Measurements from ENCODE around the gene RHPN2. TPM values are rescaled to one million over a fixed set of nuclear protein-coding genes. Genes with fewer than 3 reads are reported as not detected.

Gene RHPN2
- total and polyA plus RNA-seq, 2 of the 13 experiments (the other 11 are each of a cell fraction or from before 2014, with no cell fraction given): 20.3 to 48.0 TPM

- no peak for TF ChIP-seq ZNF362 (CRISPR knock-in tag; IDR thresholded peaks at IDR 0.05; ENCODE audit: borderline replicate concordance)
- TF ChIP-seq BORCS8-MEF2B (CRISPR knock-in tag; IDR thresholded peaks at IDR 0.05): peak; percentile 31; the same call in 1 of the 2 replicates
- TF ChIP-seq EED (CRISPR knock-in tag; IDR thresholded peaks at IDR 0.05): no peak
- TF ChIP-seq NRL (CRISPR knock-in tag; IDR thresholded peaks at IDR 0.05; ENCODE audit: borderline replicate concordance): 0 out of 2 replicates have a peak, but pooled peaks have one; percentile 31
- peak; percentile 42; the same call in 1 of the 2 replicates for TF ChIP-seq ZC3H13 (CRISPR knock-in tag; IDR thresholded peaks at IDR 0.05)
- TF ChIP-seq ZNF550 (CRISPR knock-in tag; IDR thresholded peaks at IDR 0.05; ENCODE audit: borderline replicate concordance): no peak
- TF ChIP-seq MXI1 (IDR thresholded peaks at IDR 0.05; ENCODE audit: borderline replicate concordance, low read depth, low read length): peak; percentile 13; the same call in 1 of the 3 replicates
- no peak for TF ChIP-seq SRSF4 (IDR thresholded peaks at IDR 0.05; ENCODE audit: low read depth, low read length, poor library complexity, severe bottlenecking)
- no peak for TF ChIP-seq ZNF180 (CRISPR knock-in tag; IDR thresholded peaks at IDR 0.05; ENCODE audit: borderline replicate concordance, low read depth)
- TF ChIP-seq ZNF704 (CRISPR knock-in tag; IDR thresholded peaks at IDR 0.05; ENCODE audit: borderline replicate concordance): no peak
- no peak for TF ChIP-seq ZNF282 (IDR thresholded peaks at IDR 0.05; ENCODE audit: partially characterized antibody)
- TF ChIP-seq ZNF207 (IDR thresholded peaks at IDR 0.05; ENCODE audit: borderline replicate concordance): no peak
- no peak for TF ChIP-seq POLR2AphosphoS2 (IDR thresholded peaks at IDR 0.05; ENCODE audit: low read depth, low read length)
- peak; percentile 37; the same call in 1 of the 2 replicates for TF ChIP-seq BCL6 (CRISPR knock-in tag; IDR thresholded peaks at IDR 0.05)
- TF ChIP-seq MAFK (conservative IDR thresholded peaks at IDR 0.05 in 1 of 2, IDR thresholded peaks at IDR 0.05 in 1 of 2; ENCODE audit: low read length in 2 of 2): no peak
- TF ChIP-seq ZNF678 (CRISPR knock-in tag; IDR thresholded peaks at IDR 0.05): no peak
- no peak for TF ChIP-seq NR2F2 (IDR thresholded peaks at IDR 0.05; ENCODE audit: borderline replicate concordance, low read depth)
- no peak for TF ChIP-seq ZNF331 (CRISPR knock-in tag; IDR thresholded peaks at IDR 0.05)
- no peak for TF ChIP-seq MLLT10 (CRISPR knock-in tag; IDR thresholded peaks at IDR 0.05)
- TF ChIP-seq ELK4 (CRISPR knock-in tag; IDR thresholded peaks at IDR 0.05; ENCODE audit: borderline replicate concordance): no peak
- TF ChIP-seq ASH2L (IDR thresholded peaks at IDR 0.05; ENCODE audit: insufficient read length, low read depth, low read length): no peak
- no peak for TF ChIP-seq THAP9 (CRISPR knock-in tag; IDR thresholded peaks at IDR 0.05; ENCODE audit: borderline replicate concordance)
- TF ChIP-seq TMF1 (CRISPR knock-in tag; IDR thresholded peaks at IDR 0.05; ENCODE audit: low read depth): no peak
- no peak for TF ChIP-seq ZFP82 (CRISPR knock-in tag; IDR thresholded peaks at IDR 0.05; ENCODE audit: borderline replicate concordance)
These were observed at the start of gene RHPN2 (continued) for GRCh38 chr19:33064792-33065550.

All from HepG2 (cell line).